Astrocyte (in vitro differentiated cells and primary cell): ENCODE data around the gene KIAA1671. TPM values are rescaled to one million over a fixed set of nuclear protein-coding genes. Genes with fewer than 3 reads are reported as not detected.

Experiments used
- DNase-seq: peaks from one replicate; pipeline ENCODE4 v3.0.0-alpha.2; 2010; ENCODE audit warnings: low read depth
- FAIRE-seq: peaks from 2 replicates; lab custom pipeline; 2011; peaks lifted over from hg19 to GRCh38; lab: Jason Lieb, UNC
- H2AFZ ChIP-seq: 2 replicates; pipeline ENCODE4 v1.6.0; 2012; ENCODE audit warnings: low read depth, low read length, inconsistent platforms
- H3K27ac ChIP-seq: 2 replicates; pipeline ENCODE4 v1.5.1; 2011; ENCODE audit warnings: low read depth, low read length, inconsistent platforms
- H3K27me3 ChIP-seq: 2 replicates; pipeline ENCODE4 v1.6.0; 2011; ENCODE audit warnings: low read length, inconsistent platforms; ENCODE audit not compliant: insufficient read depth
- H3K36me3 ChIP-seq: 2 replicates; pipeline ENCODE4 v1.5.1; 2011; ENCODE audit warnings: low read length, inconsistent platforms; ENCODE audit not compliant: insufficient read depth
- H3K4me1 ChIP-seq: 2 replicates; pipeline ENCODE4 v1.5.1; 2011; ENCODE audit warnings: low read length, inconsistent platforms; ENCODE audit not compliant: insufficient read depth
- H3K4me2 ChIP-seq: 2 replicates; pipeline ENCODE4 v1.6.0; 2012; ENCODE audit warnings: low read length, inconsistent platforms
- H3K4me3 ChIP-seq: 2 replicates; pipeline ENCODE4 v1.5.1; 2011; ENCODE audit warnings: low read depth, mild to moderate bottlenecking, low read length, inconsistent platforms; ENCODE audit not compliant: insufficient read depth
- H3K79me2 ChIP-seq: 2 replicates; pipeline ENCODE4 v1.6.0; 2012; ENCODE audit warnings: mild to moderate bottlenecking, low read length, inconsistent platforms; ENCODE audit not compliant: insufficient read depth
- H3K9ac ChIP-seq: 2 replicates; pipeline ENCODE4 v1.6.0; 2012; ENCODE audit warnings: mild to moderate bottlenecking, low read length, inconsistent platforms
- H3K9me3 ChIP-seq: 2 replicates; pipeline ENCODE4 v1.5.1; 2012; ENCODE audit warnings: low read depth, mild to moderate bottlenecking, low read length, inconsistent platforms; ENCODE audit not compliant: insufficient read depth
- H4K20me1 ChIP-seq: 2 replicates; pipeline ENCODE4 v1.6.0; 2012; ENCODE audit warnings: low read length, inconsistent platforms; ENCODE audit not compliant: insufficient read depth
- H3K27ac Mint-ChIP-seq: one replicate; pipeline ENCODE4 v1.8.0; 2021; ENCODE audit warnings: mild to moderate bottlenecking, mixed read lengths; ENCODE audit not compliant: unreplicated experiment
- H3K27me3 Mint-ChIP-seq: one replicate; pipeline ENCODE4 v1.8.0; 2021; ENCODE audit warnings: low read depth, mixed read lengths; ENCODE audit not compliant: unreplicated experiment
- H3K36me3 Mint-ChIP-seq: one replicate; pipeline ENCODE4 v1.8.0; 2021; ENCODE audit warnings: low read depth, mixed read lengths; ENCODE audit not compliant: unreplicated experiment
- H3K4me1 Mint-ChIP-seq: one replicate; pipeline ENCODE4 v1.8.0; 2021; ENCODE audit warnings: low read depth, mixed read lengths; ENCODE audit not compliant: unreplicated experiment
- H3K4me3 Mint-ChIP-seq: one replicate; pipeline ENCODE4 v1.8.0; 2021; ENCODE audit warnings: mild to moderate bottlenecking, moderate library complexity, mixed read lengths; ENCODE audit not compliant: unreplicated experiment
- H3K9me3 Mint-ChIP-seq: one replicate; pipeline ENCODE4 v1.8.0; 2021; ENCODE audit warnings: mild to moderate bottlenecking, mixed read lengths; ENCODE audit not compliant: unreplicated experiment
- CTCF ChIP-seq: IDR thresholded peaks from 2 replicates; pipeline ENCODE4 v1.5.1; 2011; ENCODE audit warnings: low read depth, mild to moderate bottlenecking, inconsistent platforms, low read length, moderate library complexity; ENCODE audit not compliant: insufficient read depth
- EZH2 ChIP-seq: IDR thresholded peaks from 2 replicates; pipeline ENCODE4 v1.6.1; 2012; ENCODE audit warnings: mild to moderate bottlenecking, low read length, inconsistent platforms; ENCODE audit not compliant: insufficient read depth
- total RNA-seq: library from RNA; stranded (reverse); gene quantifications from 2 replicates; pipeline ENCODE4 v1.2.1, GENCODE V29; 2021

KIAA1671 gene
- total RNA-seq, 1 donor from 2014 or later = 28.4 TPM

- Histone ChIP-seq H4K20me1 (peaks cover 16% of the 10 kb centered on the region), H3K27me3 (no peaks in the 10 kb centered on the region), H3K4me1 (peaks cover 8% of the 10 kb centered on the region), H3K9ac (no peak overlapping the region), H3K27ac (no peak overlapping the region), H3K36me3 (no peaks in the 10 kb centered on the region), H3K79me2 (no peaks in the 10 kb centered on the region), H2AFZ (no peak overlapping the region), H3K4me2 (no peak overlapping the region), H3K4me3 (no peak overlapping the region), H3K9me3 (no peaks in the 10 kb centered on the region)
- no peak for FAIRE-seq
- no peaks in the 10 kb centered on the region for H3K9me3 Mint-ChIP-seq
- H3K27me3 Mint-ChIP-seq = no peaks in the 10 kb centered on the region
- H3K4me1 Mint-ChIP-seq = peaks cover 17% of the 10 kb centered on the region
- TF ChIP-seq EZH2 (no peak), CTCF (no peak)
- no peak overlapping the region for H3K27ac Mint-ChIP-seq
- no peak for DNase-seq
- H3K4me3 Mint-ChIP-seq = no peak overlapping the region
- H3K36me3 Mint-ChIP-seq = peaks cover 3% of the 10 kb centered on the region
Measured at GRCh38 chr22:25156736-25157135, 204.2 kb downstream of the KIAA1671 start.

DNA sequence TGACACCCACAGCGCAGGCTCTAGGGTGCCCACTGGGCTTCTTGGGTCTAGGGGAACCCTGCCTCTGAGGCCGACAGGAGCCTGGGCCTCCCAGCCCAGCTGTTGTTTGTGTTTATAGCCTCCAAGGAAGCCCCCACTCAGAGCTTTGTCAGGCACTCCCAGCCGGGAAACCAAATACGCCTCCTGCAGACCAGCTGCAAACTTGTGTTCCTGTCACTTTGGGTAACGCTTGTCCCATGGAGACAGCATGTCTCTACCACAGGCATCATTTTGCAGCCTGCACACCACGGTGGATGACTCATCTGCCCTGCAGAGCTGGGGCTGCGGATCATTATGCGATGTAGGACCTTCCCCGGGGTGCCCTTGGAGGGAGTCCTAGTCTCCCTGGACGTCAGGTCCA, 206.5 kb downstream of the KIAA1671 start:
- no peaks in the 10 kb centered on the region for H3K9me3 ChIP-seq
- no peak overlapping the region for H2AFZ ChIP-seq
- no peaks in the 10 kb centered on the region for H3K79me2 ChIP-seq
- peaks cover 6% of the 10 kb centered on the region for H3K4me1 ChIP-seq
- H3K27ac ChIP-seq = no peak overlapping the region
- H4K20me1 ChIP-seq = peaks cover 16% of the 10 kb centered on the region
- peaks cover 16% of the 10 kb centered on the region for H3K4me1 Mint-ChIP-seq
- H3K36me3 Mint-ChIP-seq = peaks cover 3% of the 10 kb centered on the region
- FAIRE-seq (no peak), DNase-seq (peak; percentile 18)
- TF ChIP-seq EZH2 (no peak), CTCF (no peak)
- H3K27me3 ChIP-seq = no peaks in the 10 kb centered on the region
- H3K27ac Mint-ChIP-seq = no peak overlapping the region
- H3K36me3 ChIP-seq = no peaks in the 10 kb centered on the region
- H3K4me2 ChIP-seq = no peak overlapping the region
- H3K9ac ChIP-seq = no peak overlapping the region
- H3K9me3 Mint-ChIP-seq = no peaks in the 10 kb centered on the region
- H3K27me3 Mint-ChIP-seq = no peaks in the 10 kb centered on the region
- no peak overlapping the region for H3K4me3 Mint-ChIP-seq
- H3K4me3 ChIP-seq = no peak overlapping the region

DNA sequence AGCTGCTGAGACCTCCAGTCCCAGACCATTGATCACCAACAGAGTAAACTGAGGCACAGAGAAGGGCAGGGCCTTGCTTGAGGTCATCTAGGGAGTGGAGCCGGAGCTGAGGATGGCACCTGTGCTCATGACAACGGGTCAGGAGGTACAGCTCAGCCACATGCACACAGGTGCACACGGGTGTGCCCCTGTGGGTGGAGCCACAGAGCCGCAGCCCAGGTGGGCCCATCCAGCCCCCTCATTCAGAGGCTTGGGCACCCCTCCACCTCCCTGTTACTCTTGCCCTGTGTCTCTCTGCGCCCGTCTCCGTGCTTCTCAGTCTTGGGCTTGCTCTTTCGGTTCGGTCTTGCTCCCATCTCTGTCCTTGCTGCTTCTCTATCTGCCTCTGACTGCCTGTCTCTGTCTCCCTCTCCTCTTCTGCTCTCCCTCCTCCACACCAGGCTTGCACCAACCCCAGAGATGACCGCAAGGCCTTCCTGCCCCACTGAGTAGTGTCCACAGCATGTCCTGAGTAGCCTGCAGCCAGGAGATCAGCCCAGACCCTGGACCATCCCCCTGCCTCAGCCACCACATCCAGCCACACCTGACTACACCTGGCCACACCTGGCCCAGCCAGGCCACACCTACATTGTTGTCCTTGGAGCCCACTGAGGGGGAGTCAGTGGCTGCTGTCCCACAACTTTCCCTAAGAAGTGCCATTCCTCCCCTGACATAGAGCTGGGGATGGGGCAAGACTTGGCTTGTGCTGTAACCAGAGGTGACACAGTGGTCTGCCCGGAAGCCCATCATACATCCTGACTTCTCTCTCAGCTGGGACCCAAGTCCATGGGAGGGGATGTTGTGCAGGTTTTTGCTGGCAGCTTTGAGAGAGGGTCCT, 207.8 kb downstream of the KIAA1671 start:
- no peak overlapping the region for H3K27ac Mint-ChIP-seq
- H3K4me3 ChIP-seq = no peak overlapping the region
- no peak overlapping the region for H3K4me3 Mint-ChIP-seq
- H3K9me3 ChIP-seq = no peaks in the 10 kb centered on the region
- H3K9ac ChIP-seq = no peak overlapping the region
- H4K20me1 ChIP-seq = peaks cover 19% of the 10 kb centered on the region
- TF ChIP-seq CTCF (no peak), EZH2 (no peak)
- peaks cover 12% of the 10 kb centered on the region for H3K4me1 Mint-ChIP-seq
- no peak overlapping the region for H3K27ac ChIP-seq
- H3K79me2 ChIP-seq = no peaks in the 10 kb centered on the region
- peaks cover 3% of the 10 kb centered on the region for H3K36me3 Mint-ChIP-seq
- H3K36me3 ChIP-seq = no peaks in the 10 kb centered on the region
- H3K9me3 Mint-ChIP-seq = no peaks in the 10 kb centered on the region
- FAIRE-seq (no peak), DNase-seq (no peak)
- no peaks in the 10 kb centered on the region for H3K27me3 Mint-ChIP-seq
- peaks cover 9% of the 10 kb centered on the region for H3K4me1 ChIP-seq
- no peak overlapping the region for H2AFZ ChIP-seq
- no peak overlapping the region for H3K4me2 ChIP-seq
- no peaks in the 10 kb centered on the region for H3K27me3 ChIP-seq
